GM10248 (cell line): ENCODE data around the gene GSAP.
A peak's percentile ranks its signal among the peaks of the same experiment; 100 is the strongest.

Source experiments
- CTCF ChIA-PET: fragments of 300-600 bp; sonication (Branson Sonifier 250); formaldehyde crosslinking; extraction: SDS; loops from one replicate; lab custom pipeline; 2021; ENCODE audit warnings: antibody characterized with exemption; lab: Yijun Ruan, JAX
- POLR2A ChIA-PET: fragments of 350-650 bp; sonication (Branson Sonifier 250); formaldehyde crosslinking; extraction: SDS; loops from one replicate; lab custom pipeline; 2020; ENCODE audit warnings: antibody characterized with exemption; lab: Yijun Ruan, JAX
- DNase-seq: peaks from one replicate; pipeline ENCODE4 v3.0.0; 2012; ENCODE audit errors: extremely low spot score
- TF ChIP-seq, protein P1 (sequence below): IDR thresholded peaks from 2 replicates; pipeline ENCODE4 v1.5.1; 2012; ENCODE audit warnings: mild to moderate bottlenecking, low read depth; ENCODE audit errors: extremely low read depth, missing control alignments, control extremely low read depth

GSAP gene

GRCh38 chr7:77354484-77354883 lies 61.7 kb downstream of the GSAP start:
- no peak for DNase-seq
- POLR2A ChIA-PET = interaction anchor here (0.6 kb wide), 1 partner anchor 108 kb away, joined by 3 read pairs; no protein-coding TSS in a partner anchor

GRCh38 chr7:77353911-77354310 lies 62.2 kb downstream of the GSAP start:
- ChIA-PET CTCF (interaction anchor here (1.3 to 2.5 kb wide), 3 partner anchors 14 to 19 kb away, joined by 3 to 7 read pairs (median 5); no protein-coding TSS in a partner anchor), POLR2A (no interaction called here)
- no peak for DNase-seq
- TF ChIP-seq, protein P1, sequence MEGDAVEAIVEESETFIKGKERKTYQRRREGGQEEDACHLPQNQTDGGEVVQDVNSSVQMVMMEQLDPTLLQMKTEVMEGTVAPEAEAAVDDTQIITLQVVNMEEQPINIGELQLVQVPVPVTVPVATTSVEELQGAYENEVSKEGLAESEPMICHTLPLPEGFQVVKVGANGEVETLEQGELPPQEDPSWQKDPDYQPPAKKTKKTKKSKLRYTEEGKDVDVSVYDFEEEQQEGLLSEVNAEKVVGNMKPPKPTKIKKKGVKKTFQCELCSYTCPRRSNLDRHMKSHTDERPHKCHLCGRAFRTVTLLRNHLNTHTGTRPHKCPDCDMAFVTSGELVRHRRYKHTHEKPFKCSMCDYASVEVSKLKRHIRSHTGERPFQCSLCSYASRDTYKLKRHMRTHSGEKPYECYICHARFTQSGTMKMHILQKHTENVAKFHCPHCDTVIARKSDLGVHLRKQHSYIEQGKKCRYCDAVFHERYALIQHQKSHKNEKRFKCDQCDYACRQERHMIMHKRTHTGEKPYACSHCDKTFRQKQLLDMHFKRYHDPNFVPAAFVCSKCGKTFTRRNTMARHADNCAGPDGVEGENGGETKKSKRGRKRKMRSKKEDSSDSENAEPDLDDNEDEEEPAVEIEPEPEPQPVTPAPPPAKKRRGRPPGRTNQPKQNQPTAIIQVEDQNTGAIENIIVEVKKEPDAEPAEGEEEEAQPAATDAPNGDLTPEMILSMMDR = no peak

More at GRCh38 chr7:77354484-77354883, 61.7 kb downstream of the GSAP start:
- CTCF ChIA-PET = interaction anchor here (0.9 to 2.5 kb wide), 4 partner anchors 10 to 297 kb away, joined by 3 to 7 read pairs (median 6); no protein-coding TSS in a partner anchor
- TF ChIP-seq, protein P1 = no peak

GRCh38 chr7:77353407-77353721 lies 62.8 kb downstream of the GSAP start:
- ChIA-PET POLR2A (no interaction called here), CTCF (interaction anchor here (1.5 to 2.5 kb wide), 2 partner anchors 14 to 18 kb away, joined by 3 to 7 read pairs; no protein-coding TSS in a partner anchor)
- TF ChIP-seq, protein P1 = no peak
- DNase-seq = no peak

DNA sequence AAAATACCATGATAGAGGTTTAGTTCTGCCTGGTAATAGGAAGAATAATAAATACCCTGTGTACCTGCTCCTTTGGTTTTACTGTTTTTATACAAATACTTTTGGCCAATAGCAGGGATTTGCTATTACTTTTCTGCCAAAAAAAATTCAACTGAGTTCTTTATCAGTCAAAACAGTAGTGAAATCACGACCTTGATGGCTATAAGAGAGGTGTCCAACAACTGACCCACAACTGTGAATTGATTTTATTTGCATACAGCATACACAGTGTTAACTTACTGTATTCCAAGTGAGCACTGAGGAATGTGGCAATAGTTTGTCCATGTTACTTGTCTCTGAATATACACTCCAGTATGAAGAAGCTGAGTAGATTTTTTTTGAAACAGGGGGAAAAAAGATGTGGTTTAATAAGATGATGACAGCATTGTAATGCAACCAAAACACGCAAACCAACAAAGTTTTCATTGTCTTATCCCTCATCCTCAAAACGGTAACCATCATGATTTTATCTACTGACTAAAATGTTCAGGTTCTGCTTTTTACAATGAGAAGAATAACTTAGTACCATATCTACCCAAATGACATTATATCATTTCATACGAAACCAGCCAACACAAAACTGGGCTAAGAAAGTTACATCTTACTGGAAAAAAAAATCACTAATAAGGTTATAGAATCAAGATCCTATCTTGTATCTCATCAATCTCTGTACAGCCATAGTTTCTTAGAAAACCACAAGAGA lies 63.3 kb downstream of the GSAP start:
- POLR2A ChIA-PET = no interaction called here
- no peak for DNase-seq
- CTCF ChIA-PET = interaction anchor here (1.5 to 2.5 kb wide), 2 partner anchors 13 to 18 kb away, joined by 3 to 7 read pairs; no protein-coding TSS in a partner anchor
- TF ChIP-seq, protein P1 = no peak

DNA sequence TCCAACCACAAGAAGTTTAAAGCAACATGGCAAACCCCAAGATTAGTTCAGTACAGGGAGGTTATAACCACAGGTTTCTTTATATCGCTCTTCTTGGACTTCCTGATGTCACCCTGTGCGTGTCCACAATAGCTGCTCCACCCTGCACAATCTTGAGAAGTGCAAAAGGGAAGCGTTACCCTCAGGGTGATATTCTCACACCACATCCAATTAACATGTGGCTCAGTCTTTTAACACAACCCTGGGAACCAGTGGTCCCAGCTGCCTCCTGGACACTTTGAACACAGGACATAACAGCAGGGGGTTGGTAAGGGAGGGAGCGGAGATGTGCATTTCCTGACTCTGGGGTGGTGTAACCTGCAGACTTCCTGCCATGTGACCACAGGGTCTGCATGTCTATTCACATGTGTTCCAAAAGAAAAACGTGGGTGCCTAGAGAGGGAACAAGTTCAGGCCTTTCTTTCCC lies 64.6 kb downstream of the GSAP start:
- DNase-seq = peak; percentile 55
- CTCF ChIA-PET = no interaction called here
- TF ChIP-seq, protein P1 = no peak
- POLR2A ChIA-PET = no interaction called here

DNA sequence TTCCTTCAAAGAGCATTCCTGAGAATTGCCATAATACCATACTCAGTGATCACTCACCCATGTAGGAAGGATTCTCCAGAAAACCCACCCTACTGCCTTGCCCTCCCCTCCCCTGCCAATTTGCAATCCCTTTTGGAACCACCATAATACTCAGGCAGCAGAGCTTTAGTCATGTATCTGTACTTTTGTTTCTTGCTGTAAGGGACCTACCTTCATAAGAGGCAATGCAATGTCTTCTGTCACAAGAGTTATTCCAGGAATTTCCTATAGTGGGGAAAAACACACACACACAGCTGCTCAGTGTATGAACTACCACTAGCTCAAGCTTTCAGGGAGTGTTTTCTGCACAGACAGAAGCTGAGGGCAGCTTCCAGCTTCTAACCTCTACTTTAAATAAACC lies 67.0 kb downstream of the GSAP start:
- CTCF ChIA-PET = interaction anchor here (1.0 to 1.1 kb wide), 2 partner anchors 13 to 17 kb away, joined by 3 to 5 read pairs; no protein-coding TSS in a partner anchor
- POLR2A ChIA-PET = no interaction called here
- no peak for DNase-seq
- TF ChIP-seq, protein P1 = no peak
